ENCODE results near the gene TSEN15. TPM values are rescaled to one million over a fixed set of nuclear protein-coding genes. Genes with fewer than 3 reads are reported as not detected.

Gene TSEN15
- total and polyA plus RNA-seq, 2 of the 8 experiments (the other 6 are each of a cell fraction or from before 2014, with no cell fraction given), result 23.4 to 31.4 TPM

- Histone ChIP-seq H3K27me3 (replicated peaks in 1 of 4; ENCODE audit: control insufficient read depth in 3 of 4, extremely low read depth in 1 of 4, insufficient read depth in 3 of 4, low read length in 3 of 4) (peaks cover 0 to 11% (median 5%) of the 10 kb centered on the region in 4 experiments; a peak in 4 of 7 replicates), H4K91ac (replicated peaks; ENCODE audit: insufficient read length, low read length) (no peak overlapping the region), H3K9me3 (ENCODE audit: insufficient read depth in 2 of 2, low read depth in 1 of 2, low read length in 1 of 2) (no peaks in the 10 kb centered on the region), H3K23ac (ENCODE audit: insufficient read length) (no peak overlapping the region), H3K79me1 (ENCODE audit: low read depth, low read length) (no peaks in the 10 kb centered on the region), H2BK120ac (replicated peaks; ENCODE audit: low read depth, low read length) (no peak overlapping the region), H3K36me3 (ENCODE audit: control insufficient read depth in 2 of 4, insufficient read depth in 4 of 4, low read length in 3 of 4) (no peaks in the 10 kb centered on the region), H2BK5ac (ENCODE audit: low read depth, low read length) (no peak overlapping the region), H4K8ac (ENCODE audit: extremely low read depth, insufficient read depth, low read length) (no peak overlapping the region), H4K20me1 (replicated peaks in 1 of 2; ENCODE audit: control insufficient read depth in 1 of 2, insufficient read depth in 2 of 2, low read length in 2 of 2) (peaks cover 0 to 2% of the 10 kb centered on the region in 2 experiments), H3K18ac (ENCODE audit: extremely low read depth, low read length) (no peak overlapping the region), H3K4ac (replicated peaks; ENCODE audit: insufficient read length, low read depth, low read length) (no peak overlapping the region), H3K56ac (replicated peaks; ENCODE audit: insufficient read length, low read depth, low read length) (no peak overlapping the region), H2AFZ (ENCODE audit: low read length) (no peak overlapping the region), H2BK20ac (ENCODE audit: low read length) (no peak overlapping the region), H3K4me1 (replicated peaks in 1 of 4; ENCODE audit: control insufficient read depth in 3 of 4, insufficient read depth in 4 of 4, low read length in 3 of 4) (peaks cover 0 to 16% (median 8%) of the 10 kb centered on the region in 4 experiments; a peak in 4 of 7 replicates), H3K27ac (ENCODE audit: low read depth, low read length) (no peak overlapping the region), H3K79me2 (ENCODE audit: control insufficient read depth in 1 of 2, insufficient read depth in 2 of 2, low read length in 2 of 2) (no peaks in the 10 kb centered on the region), H3K23me2 (ENCODE audit: low read depth, low read length) (no peaks in the 10 kb centered on the region), H3K4me3 (ENCODE audit: extremely low read depth in 1 of 4, insufficient read depth in 2 of 4, low read depth in 3 of 4, low read length in 4 of 4) (no peak overlapping the region), H2BK15ac (ENCODE audit: low read length) (no peak overlapping the region), H3K4me2 (ENCODE audit: insufficient read depth in 1 of 2, low read depth in 2 of 2, low read length in 2 of 2) (no peak overlapping the region), H2BK12ac (ENCODE audit: low read depth, low read length) (no peak overlapping the region), H3K9ac (replicated peaks in 1 of 4; ENCODE audit: extremely low read depth in 1 of 4, low read depth in 3 of 4, low read length in 3 of 4) (no peak overlapping the region), H3K14ac (ENCODE audit: insufficient read length) (no peak overlapping the region), H2AK5ac (ENCODE audit: low read depth, low read length) (no peak overlapping the region), H4K5ac (ENCODE audit: insufficient read length, low read depth, low read length) (no peak overlapping the region)
- FAIRE-seq (no peak), DNase-seq (ENCODE audit: low read depth in 1 of 2, low spot score in 2 of 2) (no peak)
- TF ChIP-seq CBX8 (IDR thresholded peaks at IDR 0.05; ENCODE audit: borderline replicate concordance, low read depth, low read length) (no peak), GABPA (IDR thresholded peaks at IDR 0.05; ENCODE audit: borderline replicate concordance, insufficient read depth, low read length) (no peak), BRCA1 (IDR thresholded peaks at IDR 0.05; ENCODE audit: low read depth, low read length) (no peak), TAF1 (IDR thresholded peaks at IDR 0.05; ENCODE audit: low read depth, low read length) (no peak), RBBP5 (IDR thresholded peaks at IDR 0.05; ENCODE audit: borderline replicate concordance, low read depth, low read length) (no peak), GTF2F1 (IDR thresholded peaks at IDR 0.05; ENCODE audit: borderline replicate concordance, low read depth, low read length) (no peak), SIRT6 (IDR thresholded peaks at IDR 0.05; ENCODE audit: low read length) (no peak), SIX5 (IDR thresholded peaks at IDR 0.05; ENCODE audit: low read depth, low read length) (no peak), HDAC2 (IDR thresholded peaks at IDR 0.05; ENCODE audit: borderline replicate concordance in 1 of 2, low read depth in 2 of 2, low read length in 2 of 2) (no peak)
- TF ChIP-seq, protein P1, sequence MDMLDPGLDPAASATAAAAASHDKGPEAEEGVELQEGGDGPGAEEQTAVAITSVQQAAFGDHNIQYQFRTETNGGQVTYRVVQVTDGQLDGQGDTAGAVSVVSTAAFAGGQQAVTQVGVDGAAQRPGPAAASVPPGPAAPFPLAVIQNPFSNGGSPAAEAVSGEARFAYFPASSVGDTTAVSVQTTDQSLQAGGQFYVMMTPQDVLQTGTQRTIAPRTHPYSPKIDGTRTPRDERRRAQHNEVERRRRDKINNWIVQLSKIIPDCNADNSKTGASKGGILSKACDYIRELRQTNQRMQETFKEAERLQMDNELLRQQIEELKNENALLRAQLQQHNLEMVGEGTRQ (IDR thresholded peaks at IDR 0.05; ENCODE audit: low read length), result no peak
- CTCF ChIA-PET (ENCODE audit: partially characterized antibody), result interaction anchor here (1.1 kb wide), 1 partner anchor 8 kb away, joined by 3 read pairs; no protein-coding TSS in a partner anchor
- 92% methylated on average over 2 of the region's 2 CpGs; no CpG with 5 or more reads in 1 of the 2 experiments for WGBS, 2 experiments (ENCODE audit: extremely low coverage in 1 of 2, insufficient coverage in 1 of 2, insufficient read length in 1 of 2, insufficient replicate concordance in 2 of 2, low coverage in 1 of 2, low lambda C conversion rate in 2 of 2, missing lambda C conversion rate in 1 of 2)
- POLR2A ChIA-PET (ENCODE audit: partially characterized antibody), result no interaction called here
Measured at GRCh38 chr1:184022668-184023067, 28.9 kb upstream of the TSEN15 start.

Measured in H1 (cell line).